COR-L47 (cell line): Measurements from ENCODE around the gene NRDC.

Source experiments
- DNase-seq: peaks from one replicate; lab custom pipeline; 2025; lab: John Stamatoyannopoulos, UW

NRDC gene, protein sequence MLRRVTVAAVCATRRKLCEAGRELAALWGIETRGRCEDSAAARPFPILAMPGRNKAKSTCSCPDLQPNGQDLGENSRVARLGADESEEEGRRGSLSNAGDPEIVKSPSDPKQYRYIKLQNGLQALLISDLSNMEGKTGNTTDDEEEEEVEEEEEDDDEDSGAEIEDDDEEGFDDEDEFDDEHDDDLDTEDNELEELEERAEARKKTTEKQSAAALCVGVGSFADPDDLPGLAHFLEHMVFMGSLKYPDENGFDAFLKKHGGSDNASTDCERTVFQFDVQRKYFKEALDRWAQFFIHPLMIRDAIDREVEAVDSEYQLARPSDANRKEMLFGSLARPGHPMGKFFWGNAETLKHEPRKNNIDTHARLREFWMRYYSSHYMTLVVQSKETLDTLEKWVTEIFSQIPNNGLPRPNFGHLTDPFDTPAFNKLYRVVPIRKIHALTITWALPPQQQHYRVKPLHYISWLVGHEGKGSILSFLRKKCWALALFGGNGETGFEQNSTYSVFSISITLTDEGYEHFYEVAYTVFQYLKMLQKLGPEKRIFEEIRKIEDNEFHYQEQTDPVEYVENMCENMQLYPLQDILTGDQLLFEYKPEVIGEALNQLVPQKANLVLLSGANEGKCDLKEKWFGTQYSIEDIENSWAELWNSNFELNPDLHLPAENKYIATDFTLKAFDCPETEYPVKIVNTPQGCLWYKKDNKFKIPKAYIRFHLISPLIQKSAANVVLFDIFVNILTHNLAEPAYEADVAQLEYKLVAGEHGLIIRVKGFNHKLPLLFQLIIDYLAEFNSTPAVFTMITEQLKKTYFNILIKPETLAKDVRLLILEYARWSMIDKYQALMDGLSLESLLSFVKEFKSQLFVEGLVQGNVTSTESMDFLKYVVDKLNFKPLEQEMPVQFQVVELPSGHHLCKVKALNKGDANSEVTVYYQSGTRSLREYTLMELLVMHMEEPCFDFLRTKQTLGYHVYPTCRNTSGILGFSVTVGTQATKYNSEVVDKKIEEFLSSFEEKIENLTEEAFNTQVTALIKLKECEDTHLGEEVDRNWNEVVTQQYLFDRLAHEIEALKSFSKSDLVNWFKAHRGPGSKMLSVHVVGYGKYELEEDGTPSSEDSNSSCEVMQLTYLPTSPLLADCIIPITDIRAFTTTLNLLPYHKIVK

DNA sequence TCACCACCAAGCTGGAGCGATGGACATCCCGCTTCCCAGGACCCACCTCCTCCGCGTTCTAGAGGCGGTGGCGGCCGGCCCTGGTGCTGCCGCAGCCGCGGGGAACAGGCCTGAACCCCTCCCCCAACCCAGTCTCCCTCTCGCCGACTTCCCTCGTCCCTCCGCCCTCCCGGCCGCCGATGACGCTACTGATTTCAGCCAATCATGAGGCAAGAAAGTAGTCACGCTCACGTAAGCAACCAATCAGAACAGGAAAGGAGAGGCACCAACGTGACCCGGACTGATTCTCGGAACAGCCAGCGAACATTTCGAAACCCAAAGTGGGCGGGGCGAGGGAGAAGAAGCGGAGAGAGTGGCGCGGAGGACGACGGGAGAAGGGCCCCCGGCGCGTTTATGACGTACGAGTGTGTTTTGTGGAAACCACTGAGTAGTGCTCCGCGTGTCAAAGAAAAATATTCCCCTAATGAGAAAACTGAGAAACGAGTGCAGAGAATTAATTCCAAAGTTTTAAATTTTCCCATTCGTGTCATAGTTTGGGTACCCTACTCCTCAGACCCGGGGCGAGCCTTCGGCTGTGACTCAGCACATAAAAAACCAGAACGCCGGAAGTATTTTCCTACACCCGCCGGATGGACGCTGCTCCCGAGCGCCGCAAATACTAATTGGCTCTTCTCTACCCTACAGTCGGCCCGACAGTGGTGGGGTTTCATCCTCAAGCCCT, at the start of gene NRDC:
NRDC (minus strand) TSS at position 112 of the 721 bp plus-strand sequence. CDS start 112 bp downstream, outside the sequence.
- peak; percentile 100 for DNase-seq

DNA sequence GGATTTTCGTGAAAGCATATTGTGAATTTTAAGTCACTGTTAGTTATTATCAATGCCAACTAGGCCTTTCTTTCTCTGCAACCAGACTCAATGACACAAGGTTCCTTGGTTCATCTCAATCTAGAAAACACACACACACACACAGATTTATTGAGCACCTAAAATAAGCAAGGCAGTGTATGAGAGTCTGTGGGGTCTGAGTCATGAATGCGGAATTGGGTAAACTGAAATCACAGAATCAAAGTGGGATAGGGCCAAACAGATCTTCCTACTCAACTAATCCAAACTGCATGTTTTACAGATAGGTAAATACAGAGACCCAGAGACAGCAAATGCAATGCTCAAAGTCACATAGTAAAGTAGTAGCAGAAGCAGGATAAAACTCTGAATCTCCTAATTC, 48.5 kb upstream of the NRDC start:
- DNase-seq, result no peak

DNA sequence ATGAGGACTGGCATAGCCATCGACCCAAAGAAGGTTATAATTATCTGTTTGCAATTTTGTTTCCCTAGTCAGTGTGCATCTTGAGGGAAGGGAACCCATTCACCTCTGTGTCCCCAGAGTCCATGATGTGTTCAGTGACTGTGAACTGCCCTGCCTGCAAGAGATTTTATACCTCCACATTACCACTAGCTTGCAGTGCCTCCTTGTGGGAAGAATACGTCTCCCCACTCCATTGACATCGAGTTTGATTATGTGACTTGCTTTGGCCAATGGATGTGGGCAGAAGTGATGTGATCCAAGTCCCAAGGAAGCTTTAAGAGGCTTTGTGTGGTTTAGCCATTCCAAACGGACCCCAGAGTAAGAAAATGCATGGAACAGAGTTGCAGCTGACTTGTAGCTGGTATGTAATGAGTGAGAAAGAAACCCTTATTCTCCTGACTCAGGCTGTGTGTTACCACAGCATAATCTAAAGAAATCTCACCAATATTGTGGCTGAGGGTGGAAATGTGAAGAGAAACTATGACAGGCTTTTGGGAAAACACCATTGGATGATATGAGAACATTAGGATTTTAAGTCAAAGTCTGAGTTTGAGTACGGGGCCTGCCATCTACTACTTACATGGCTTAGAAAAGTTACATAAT, 47.8 kb upstream of the NRDC start:
- DNase-seq, result no peak

DNA sequence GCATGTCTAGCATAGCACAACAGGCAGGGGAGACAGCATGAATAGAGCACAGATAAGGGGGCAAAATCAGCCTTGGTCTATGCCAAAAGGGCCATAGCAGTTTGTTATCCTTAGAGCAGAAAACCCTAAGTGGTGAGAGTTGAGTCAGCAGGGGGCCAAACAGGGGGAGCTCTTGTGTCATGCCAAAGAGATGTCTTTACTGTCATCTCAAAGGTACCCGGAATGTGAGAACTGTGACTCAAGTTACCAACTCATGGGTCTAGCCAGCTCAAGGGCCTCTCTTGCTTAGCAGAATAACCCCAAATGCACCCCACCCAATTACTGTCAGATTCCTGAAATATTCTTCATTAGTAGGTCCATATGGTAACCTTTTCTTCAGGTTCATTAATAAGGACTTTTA, 45.9 kb upstream of the NRDC start:
- DNase-seq, result no peak

DNA sequence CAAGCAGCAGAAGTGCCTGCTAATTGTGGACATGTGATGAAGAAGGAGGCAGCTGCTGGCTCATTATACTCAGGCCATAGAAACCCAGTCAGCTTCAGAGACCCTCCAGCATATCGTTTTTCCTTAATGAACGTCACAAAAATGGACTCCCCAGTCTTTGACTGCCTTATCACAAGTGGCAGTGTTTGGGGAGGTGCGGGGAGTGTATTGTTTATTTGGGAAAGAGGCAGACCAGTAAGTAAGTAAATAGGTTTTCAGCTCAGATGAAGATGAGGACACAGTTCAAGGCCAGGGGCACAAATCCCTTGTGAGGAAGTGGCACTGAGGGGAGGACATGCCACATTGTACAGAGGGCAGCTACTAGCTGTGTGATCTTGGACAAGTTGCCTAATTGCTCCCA, 43.5 kb upstream of the NRDC start:
- DNase-seq, result no peak

DNA sequence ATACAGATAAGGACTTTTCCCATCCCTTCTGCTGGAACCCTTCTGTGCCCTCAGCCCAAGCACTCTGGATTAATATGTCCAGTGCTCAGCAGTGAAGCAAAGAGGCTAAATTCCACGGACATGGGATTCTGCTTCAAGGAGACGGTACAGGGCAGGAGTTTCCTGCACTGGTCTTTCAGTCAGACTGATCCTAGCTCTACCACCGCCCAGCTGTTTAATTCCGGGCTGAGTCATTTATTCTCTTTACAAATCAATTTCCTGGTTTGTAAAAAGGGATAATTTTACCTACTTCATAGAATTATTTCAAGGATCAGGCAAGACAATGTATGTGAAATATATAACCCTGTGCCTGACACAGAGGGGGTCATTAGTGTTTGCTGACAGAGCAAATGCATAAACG, 41.6 kb upstream of the NRDC start:
- no peak for DNase-seq

DNA sequence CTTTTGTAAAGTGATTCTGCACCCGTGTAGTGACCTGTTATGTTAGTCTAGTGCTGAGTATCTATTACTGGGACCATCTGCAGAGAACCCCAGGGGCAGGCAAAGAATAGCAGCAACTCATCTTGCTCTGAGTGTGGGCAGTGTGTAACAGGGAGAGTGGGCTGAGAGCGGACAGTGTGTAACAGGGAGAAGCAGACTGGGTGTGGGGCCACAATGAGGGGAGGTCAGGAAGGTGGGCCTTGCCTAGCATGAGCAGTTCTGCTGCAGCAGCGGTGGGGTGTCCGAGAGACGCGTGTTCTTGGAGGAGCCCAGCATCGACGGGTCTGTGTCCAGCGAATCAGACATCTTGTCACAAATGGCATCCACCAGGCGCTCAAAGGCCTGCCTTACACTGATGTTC, 41.2 kb upstream of the NRDC start:
- DNase-seq, result no peak

DNA sequence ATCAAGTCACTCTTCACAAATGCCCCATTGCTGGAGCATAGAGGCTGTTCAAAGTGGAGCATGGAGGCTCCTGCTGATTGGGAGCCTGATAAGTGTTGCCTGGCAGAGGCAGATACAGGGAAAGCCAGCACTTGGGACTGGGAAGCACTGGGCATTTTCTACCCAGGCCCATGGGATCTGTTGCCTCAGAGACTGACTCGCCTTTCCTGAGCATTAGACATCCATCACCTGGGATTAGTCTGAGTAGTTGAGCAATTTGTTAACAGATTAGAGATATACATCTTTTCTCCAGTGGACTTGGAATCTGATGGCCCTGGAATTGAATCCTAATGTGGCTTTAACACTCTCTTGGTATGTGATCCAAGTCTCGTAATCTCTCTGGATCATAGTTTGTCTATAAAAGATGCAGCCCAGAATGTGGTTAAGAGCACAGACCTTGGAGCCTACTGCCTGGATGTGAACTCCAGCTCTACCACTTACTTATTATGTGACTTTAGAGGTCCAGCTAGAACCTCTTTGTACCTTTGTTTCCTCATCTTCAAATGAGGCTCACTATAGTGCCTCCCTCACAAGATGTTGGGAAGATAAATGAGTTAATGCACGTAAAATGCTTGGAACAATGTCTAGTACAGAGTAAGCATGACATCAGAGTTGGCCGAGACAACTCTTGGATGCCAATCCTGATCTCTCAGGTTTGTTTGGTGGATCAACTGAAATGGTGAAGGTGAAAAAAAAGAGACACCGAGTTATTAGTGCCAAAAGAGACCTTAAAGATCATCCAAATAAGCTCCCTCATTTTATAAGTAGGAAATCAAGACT, 38.3 kb upstream of the NRDC start:
- no peak for DNase-seq

DNA sequence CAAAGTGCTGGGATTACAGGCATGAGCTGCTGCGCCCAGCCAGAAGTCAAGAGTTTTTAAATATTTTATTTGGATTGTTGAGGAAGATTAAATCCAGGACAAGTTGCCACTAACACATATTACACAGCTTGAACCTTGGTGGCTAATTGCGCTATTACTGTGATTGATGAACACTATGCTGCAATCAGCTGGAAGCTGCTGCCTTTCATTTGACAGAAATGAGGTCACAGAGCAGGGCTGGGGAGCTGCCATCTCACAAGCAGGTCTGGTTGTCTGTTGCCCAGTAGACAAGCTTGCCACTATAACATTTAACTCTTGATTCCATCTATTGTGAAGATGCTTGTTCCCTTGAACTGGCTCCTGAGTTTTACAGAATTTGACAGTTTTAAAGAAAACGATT, 37.4 kb upstream of the NRDC start:
- DNase-seq, result peak; percentile 30

DNA sequence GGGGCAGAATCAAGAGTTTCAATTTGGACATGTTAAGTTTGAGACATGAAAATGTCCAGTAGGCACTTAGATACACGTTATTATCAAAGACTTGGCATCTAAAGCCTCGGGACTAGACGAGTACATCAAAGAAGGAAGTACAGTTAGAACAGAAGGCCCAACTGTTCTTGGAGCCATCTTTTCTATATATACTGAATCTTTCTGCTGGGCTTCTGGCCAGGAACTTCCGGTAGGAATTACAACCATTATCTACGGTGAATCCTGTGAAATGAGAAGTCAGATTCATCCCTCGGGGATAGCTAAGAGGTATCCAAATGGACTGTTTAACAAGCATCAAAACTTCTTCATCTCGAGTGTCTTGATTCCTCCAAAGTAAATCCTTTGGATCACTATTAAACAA, 34.4 kb upstream of the NRDC start:
- no peak for DNase-seq

DNA sequence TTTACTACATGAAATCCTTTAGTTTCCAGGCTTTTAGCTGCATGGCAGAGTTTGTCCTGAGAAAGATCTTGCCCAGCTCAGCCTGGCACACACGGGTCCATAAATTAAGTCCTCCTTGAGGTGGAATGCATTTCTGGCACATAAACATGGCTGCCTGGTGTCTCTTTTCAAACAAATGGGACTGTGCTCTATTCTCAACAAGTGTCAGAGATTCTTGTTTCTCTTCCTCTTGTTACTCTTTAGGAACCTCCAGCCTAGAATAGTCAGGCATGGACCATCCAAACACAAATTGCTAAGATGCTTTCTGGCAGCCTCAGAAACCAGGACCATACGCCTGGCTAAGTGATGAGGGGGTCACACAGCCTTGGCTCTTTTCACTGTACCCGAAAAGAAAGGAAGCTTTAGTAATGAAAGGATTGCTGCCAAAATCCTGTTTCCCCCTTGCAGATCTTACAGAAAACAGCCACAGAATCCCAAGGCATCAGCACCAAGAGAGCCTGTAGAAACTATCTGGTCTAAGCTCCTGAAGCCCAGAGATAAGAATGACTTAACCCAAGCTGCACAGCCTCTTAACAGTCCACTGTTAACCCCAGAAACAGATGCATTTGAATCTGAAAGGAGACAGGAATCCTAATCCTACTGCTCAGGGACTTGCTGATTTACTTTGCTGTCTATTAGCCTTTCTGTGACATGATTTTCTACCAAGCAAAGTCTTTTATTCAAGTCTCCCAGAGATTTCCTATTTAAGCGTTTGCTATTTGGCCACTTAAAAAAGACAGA, 31.9 kb upstream of the NRDC start:
- DNase-seq, result no peak

DNA sequence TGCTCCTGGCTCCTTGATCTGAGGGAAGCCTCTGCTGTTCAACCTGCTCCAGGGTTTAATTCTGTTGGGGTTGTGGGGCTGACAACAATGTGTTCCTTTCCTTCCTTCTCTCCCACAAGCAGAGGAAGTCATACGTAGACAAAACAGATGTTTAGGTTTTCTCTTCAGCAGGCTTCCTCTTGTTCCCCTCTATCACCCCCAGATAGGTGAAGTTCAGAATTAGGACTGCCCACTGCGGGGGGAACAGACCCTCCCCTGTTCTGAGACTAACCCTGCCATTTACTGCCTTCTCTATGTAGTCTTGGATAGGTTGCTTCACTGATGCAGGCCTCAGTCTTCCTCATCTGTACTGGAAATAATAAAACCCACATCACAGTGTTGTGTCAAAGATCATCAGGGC, 30.0 kb upstream of the NRDC start:
- DNase-seq, result no peak

DNA sequence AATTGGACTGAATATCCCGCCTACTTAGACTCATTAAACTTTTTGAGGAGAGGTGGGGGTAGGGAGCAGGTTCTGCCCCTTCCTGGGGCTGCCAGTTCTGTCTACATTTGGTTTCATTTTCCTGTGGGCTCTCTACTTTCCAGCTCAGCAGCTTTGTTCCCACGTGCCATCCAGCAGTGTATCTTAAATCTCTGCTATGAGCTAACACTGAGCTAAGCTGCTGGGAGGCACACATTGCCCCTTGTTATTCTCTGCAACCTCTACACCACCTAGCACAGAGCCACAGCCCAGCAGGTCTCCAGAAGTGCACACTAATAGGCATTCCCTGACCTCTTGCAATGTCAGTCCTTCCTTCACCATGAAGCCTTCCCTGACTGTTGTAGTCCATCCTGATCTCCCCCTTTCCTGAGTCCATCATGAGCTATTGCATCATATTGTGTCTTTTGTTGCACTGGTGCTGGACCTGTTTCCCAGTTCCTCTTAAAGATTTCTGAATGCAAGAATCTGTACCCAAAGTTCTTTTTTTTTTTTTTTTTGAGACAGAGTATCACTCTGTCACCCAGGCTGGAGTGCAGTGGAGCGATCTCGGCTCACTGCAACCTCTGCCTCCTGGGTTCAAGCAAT, 28.7 kb upstream of the NRDC start:
- DNase-seq, result no peak

DNA sequence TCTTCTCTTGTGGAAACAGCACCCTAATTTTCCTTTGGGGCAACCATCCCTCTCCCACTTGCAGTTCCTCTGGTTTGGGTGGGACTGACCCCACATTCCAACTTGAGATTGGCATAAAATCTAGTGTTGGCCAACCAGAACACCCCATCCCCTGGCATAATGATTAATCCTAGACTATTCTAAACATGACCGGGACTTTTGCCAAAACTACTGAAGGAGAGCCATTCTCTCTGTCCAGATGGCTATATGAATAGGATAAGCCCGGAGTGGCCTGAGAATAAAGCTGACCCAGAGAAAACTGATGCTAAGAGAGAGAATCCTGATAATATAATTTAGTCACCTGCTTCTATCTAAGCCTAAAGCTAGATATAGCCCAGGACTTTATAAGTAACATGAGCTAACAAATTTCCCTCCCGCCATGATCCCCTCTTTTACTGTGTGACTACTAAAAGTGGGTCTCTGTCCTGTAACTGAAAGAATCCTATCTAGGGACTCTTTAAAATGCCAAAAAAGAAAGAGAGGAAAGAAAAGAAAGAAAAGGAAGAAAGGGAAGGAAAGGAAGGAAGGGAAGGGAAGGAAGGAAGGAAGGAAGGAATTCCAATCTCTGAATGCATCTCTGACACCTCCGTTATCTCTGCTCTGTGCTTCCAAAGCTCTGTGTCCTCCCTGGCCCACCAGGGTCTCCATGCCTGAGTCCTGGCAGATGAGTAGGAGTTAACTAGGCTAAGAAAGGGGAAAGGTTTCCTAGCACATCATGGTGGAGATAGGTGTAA, 28.0 kb upstream of the NRDC start:
- peak; percentile 30 for DNase-seq

DNA sequence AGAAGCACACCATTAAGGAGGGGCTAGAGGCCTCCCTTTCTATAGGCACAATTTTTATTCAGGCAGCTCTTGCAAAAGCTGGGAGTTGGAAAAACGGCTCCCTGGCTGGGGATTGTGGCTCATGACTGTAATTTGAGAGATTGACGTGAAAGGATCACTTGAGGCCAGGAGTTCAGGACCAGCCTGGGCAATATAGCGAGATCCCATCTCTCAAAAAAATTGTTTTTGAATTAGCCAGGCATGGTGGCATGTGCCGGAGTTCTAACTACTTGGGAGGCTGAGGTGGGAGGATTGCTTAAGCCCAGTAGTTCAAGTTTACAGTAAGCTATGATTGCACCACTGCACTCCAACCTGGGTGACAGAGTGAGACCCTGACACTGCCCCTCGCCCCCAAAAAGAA, 23.9 kb upstream of the NRDC start:
- DNase-seq, result no peak

DNA sequence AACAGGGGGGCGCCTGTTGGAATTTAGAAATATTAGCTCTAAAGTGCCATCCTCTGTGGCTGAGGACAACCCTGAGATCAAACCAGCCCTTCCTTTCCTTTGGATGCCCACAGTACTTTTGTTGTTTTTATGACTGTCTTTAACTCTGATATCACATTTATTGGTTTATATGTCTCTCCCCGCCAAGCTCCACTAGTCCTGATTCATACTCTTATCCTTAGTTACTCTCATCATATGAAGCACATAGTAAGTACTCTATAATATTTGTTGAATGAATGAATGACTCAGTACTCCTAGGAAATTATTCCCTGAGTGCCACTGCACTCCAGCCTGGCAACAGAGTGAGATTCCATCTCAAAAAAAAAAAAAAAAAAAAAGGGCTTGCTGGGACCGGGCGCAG, 22.6 kb upstream of the NRDC start:
- no peak for DNase-seq

DNA sequence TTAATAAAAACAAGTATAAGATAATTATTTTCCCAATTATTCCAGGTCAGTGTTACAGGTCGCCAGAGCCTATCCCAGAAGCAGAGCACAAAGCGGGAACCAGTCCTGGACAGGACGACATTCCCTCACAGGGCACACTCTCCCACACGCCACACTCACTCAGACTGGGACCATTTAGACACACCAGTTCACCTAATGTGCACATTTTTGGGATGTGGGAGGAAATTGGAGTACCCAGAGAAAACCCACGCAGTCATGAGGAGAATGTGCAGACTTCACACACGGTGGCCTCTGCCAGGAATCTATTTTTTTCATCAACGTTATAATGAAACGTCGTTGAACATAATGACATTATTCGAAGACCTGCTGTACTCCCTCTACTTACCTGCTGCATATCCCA, 20.5 kb upstream of the NRDC start:
- DNase-seq, result no peak

DNA sequence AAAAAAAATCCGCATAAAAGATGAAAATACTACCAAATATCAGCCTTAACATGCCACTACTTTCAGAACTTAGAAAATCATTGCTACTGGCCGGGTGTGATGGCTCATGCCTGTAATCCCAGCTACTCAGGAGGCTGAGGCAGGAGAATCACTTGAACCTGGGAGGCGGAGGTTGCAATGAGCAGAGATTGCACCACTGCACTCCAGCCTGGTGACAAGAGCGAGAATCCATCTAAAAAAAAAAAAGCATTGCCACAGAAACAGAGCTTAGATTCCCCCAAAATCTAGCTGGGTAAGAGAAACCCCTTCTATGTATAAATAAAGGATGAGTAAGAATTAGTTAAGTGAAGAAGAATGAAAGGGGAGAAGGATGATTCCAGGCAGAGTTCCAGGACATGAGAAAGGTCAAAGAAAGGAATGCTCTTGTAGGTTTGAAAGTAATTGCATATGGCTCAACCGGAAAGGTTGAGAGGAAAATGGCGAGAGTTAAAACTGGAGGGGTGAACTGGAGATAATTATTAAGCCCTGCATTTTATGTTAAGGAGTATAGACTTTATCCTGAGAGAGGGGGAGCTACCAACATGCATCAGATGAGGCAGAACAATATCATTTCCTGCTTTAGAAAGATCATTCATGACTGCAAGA, 19.7 kb upstream of the NRDC start:
- DNase-seq, result no peak
